Sigmoid colon (tissue), 7 donors: ENCODE results near the gene ABHD10. TPM values are rescaled to one million over a fixed set of nuclear protein-coding genes. Genes with fewer than 3 reads are reported as not detected.

Experiments used
- DNase-seq: peaks from one replicate; pipeline ENCODE4 v3.0.0-alpha.2; 2019
- H3K27ac ChIP-seq, 4 donors: fragments of 200-600 bp; sonication (generic); one replicate each; pipeline ENCODE4 v1.5.1; 2016 to 2019; ENCODE audit warnings: mild to moderate bottlenecking in 1 of 4
- H3K27me3 ChIP-seq, 3 donors: fragments of 200-600 bp; sonication (generic); one replicate each; pipeline ENCODE4 v1.5.1; 2019; ENCODE audit warnings: mild to moderate bottlenecking in 1 of 3
- H3K36me3 ChIP-seq, 4 donors: fragments of 200-600 bp; sonication (generic); one replicate each; pipeline ENCODE4 v1.5.1; 2016 to 2019
- H3K4me1 ChIP-seq, 4 donors: fragments of 200-600 bp; sonication (generic); one replicate each; pipeline ENCODE4 v1.5.1; 2017 to 2019
- H3K4me3 ChIP-seq, 4 donors: fragments of 200-600 bp; sonication (generic); one replicate each; pipeline ENCODE4 v1.5.1; 2017 to 2019; ENCODE audit warnings: mild to moderate bottlenecking in 2 of 4, moderate library complexity in 1 of 4
- H3K9me3 ChIP-seq, 4 donors: fragments of 200-600 bp in 3 of 4; sonication (generic) in 3 of 4; one replicate each; pipeline versions ENCODE4 v1.5.1 to v1.6.1; 2013 to 2019
- CTCF ChIP-seq, 4 experiments: fragments of 450-650 bp in 3 of 4; fragments of 200-600 bp in 1 of 4; IDR thresholded peaks; one replicate each; pipeline ENCODE4 v1.5.1; 2016 to 2019; ENCODE audit warnings: antibody characterized with exemption in 4 of 4, mild to moderate bottlenecking in 3 of 4, moderate library complexity in 2 of 4
- EP300 ChIP-seq, 4 donors: sonication (generic); formaldehyde crosslinking; IDR thresholded peaks; one replicate each; pipeline ENCODE4 v1.6.1; 2017; ENCODE audit warnings: antibody characterized with exemption in 4 of 4
- POLR2A ChIP-seq, 2 donors: fragments of 450-650 bp; IDR thresholded peaks; one replicate each; pipeline ENCODE4 v1.6.1; 2016; ENCODE audit warnings: antibody characterized with exemption in 2 of 2, mild to moderate bottlenecking in 2 of 2, moderate library complexity in 2 of 2
- POLR2AphosphoS5 ChIP-seq, 4 donors: sonication (generic); formaldehyde crosslinking; IDR thresholded peaks; one replicate each; pipeline ENCODE4 v1.6.1; 2017; ENCODE audit warnings: antibody characterized with exemption in 4 of 4
- WGBS, 2 donors: extraction: QIAGEN DNeasy Blood & Tissue Kit; methylation state at CpG; one replicate each; pipeline ENCODE4 v1.1.7; 2013; 5-methylcytosine and 5-hydroxymethylcytosine counted together
- intact Hi-C: fragments of 100-400 bp; cut with DNase I; formaldehyde crosslinking; loops from one replicate; pipeline ENCODE4 v1.15.1; 2023
- polyA plus RNA-seq, 3 donors: library from polyadenylated mRNA; stranded (reverse); fragments of 200-250 nt; gene quantifications; one replicate each; pipeline ENCODE4 v1.2.3, GENCODE V29; 2013
- total RNA-seq, 4 donors: library from RNA; depleted of rRNA; stranded (reverse); fragments of >200 nt; gene quantifications; one replicate each; pipeline ENCODE4 v1.1.0, GENCODE V29; 2016
- donor health status: healthy with polysubstance abuse.
- donor health status: Bipolar disorder and iron deficiency.
- donor health status: healthy.

Gene ABHD10
- total and polyA plus RNA-seq, 7 donors: 13.3 to 28.3 (median 18.3) TPM

DNA sequence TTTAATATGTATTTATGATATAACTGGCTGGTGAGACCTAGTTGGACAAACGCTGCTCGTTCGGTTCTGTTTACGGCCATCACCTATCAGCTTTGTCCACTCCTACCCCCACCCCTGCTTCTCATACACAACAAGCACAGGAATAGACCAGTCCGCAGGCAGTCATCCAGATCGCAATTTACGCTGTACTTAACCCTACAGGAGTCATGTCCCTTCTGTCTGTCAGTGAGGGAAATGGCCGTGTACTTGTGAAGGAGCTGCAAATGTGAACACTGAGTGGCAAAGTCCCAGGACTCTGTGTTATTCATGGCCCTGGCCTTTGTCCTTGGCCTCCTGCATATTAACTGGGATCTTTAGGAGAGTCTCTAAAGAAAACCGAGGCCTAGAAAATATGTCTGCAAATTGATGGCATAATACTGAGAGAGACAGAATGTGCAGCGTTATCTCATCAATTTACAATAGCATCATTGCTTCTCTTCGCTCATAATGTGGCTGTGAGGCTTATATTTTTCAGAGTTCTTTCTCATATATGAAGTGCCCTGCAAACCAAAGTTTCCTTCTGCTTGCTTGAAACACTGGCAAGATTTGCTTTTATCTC is 7.2 kb upstream of the ABHD10 start:
- WGBS, 2 donors: 84 to 88% methylated on average over 11 of the region's 11 CpGs
- Histone ChIP-seq H3K4me3 (no peak overlapping the region), H3K9me3 (no peaks in the 10 kb centered on the region), H3K4me1 (peaks cover 0 to 31% (median 18%) of the 10 kb centered on the region in 4 donors), H3K27ac (peak overlapping the region in 3 of 4 donors; percentile 10 to 33 (median 15)), H3K36me3 (peaks cover 0 to 58% (median 1%) of the 10 kb centered on the region in 4 donors), H3K27me3 (no peaks in the 10 kb centered on the region)
- no peak for DNase-seq
- intact Hi-C loops: no loop called here
- TF ChIP-seq POLR2AphosphoS5 (IDR thresholded peaks at IDR 0.05): peak in 1 of 4 donors; percentile 38
- no peak for TF ChIP-seq POLR2A (IDR thresholded peaks at IDR 0.05)

GRCh38 chr3:111972891-111973290 is 5.9 kb upstream of the ABHD10 start:
- WGBS, 2 donors: 52 to 80% methylated on average over 3 of the region's 3 CpGs
- Histone ChIP-seq H3K4me1 (peaks cover 0 to 19% (median 7%) of the 10 kb centered on the region in 4 donors), H3K9me3 (no peaks in the 10 kb centered on the region), H3K27me3 (no peaks in the 10 kb centered on the region), H3K36me3 (peaks cover 0 to 57% (median 1%) of the 10 kb centered on the region in 4 donors), H3K27ac (no peak overlapping the region), H3K4me3 (no peak overlapping the region)
- intact Hi-C loops: no loop called here
- no peak for TF ChIP-seq POLR2A (IDR thresholded peaks at IDR 0.05)
- TF ChIP-seq EP300 (IDR thresholded peaks at IDR 0.05): peak in 1 of 4 donors; percentile 1
- TF ChIP-seq CTCF (IDR thresholded peaks at IDR 0.05): no peak
- no peak for TF ChIP-seq POLR2AphosphoS5 (IDR thresholded peaks at IDR 0.05)
- DNase-seq: no peak

- intact Hi-C loops: no loop called here
- DNase-seq: no peak
- peaks cover 0 to 34% (median 1%) of the 10 kb centered on the region in 4 donors for H3K36me3 ChIP-seq
- H3K27ac ChIP-seq: no peak overlapping the region
- H3K9me3 ChIP-seq: no peaks in the 10 kb centered on the region
- peaks cover 0 to 17% (median 3%) of the 10 kb centered on the region in 4 donors for H3K4me1 ChIP-seq
- H3K27me3 ChIP-seq: no peaks in the 10 kb centered on the region
- H3K4me3 ChIP-seq: no peak overlapping the region
- 77 to 91% methylated on average over 2 of the region's 2 CpGs for WGBS, 2 donors
- no peak for TF ChIP-seq EP300 (IDR thresholded peaks at IDR 0.05)
- no peak for TF ChIP-seq POLR2A (IDR thresholded peaks at IDR 0.05)
- TF ChIP-seq POLR2AphosphoS5 (IDR thresholded peaks at IDR 0.05): no peak
- no peak for TF ChIP-seq CTCF (IDR thresholded peaks at IDR 0.05)
Observed at GRCh38 chr3:111975131-111975530, 3.7 kb upstream of the ABHD10 start.

DNA sequence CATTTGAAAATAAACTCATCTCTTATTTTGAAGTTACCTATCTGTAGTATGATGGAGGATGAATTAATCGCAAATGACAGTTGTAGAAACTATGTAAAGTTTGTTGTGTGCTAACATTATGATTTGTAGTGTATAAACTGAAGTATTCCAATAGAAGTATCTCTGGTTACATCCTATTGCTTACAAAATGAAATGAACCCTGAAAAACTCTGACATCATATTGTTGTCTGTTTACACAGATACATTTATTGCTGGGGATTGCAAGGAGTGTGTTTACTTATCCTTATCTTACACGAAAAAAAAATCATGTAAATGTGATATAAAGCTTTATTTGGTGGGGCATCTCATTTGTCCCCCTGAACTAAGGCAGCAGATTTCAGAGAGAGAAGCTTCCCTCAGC is 2.6 kb upstream of the ABHD10 start:
- Histone ChIP-seq H3K9me3 (no peaks in the 10 kb centered on the region), H3K27me3 (no peaks in the 10 kb centered on the region), H3K4me1 (peaks cover 0 to 21% (median 7%) of the 10 kb centered on the region in 4 donors), H3K36me3 (peaks cover 0 to 25% (median 1%) of the 10 kb centered on the region in 4 donors), H3K27ac (no peak overlapping the region), H3K4me3 (no peak overlapping the region)
- no peak for DNase-seq
- 53 to 78% methylated on average over 2 of the region's 2 CpGs for WGBS, 2 donors
- intact Hi-C loops: no loop called here
- TF ChIP-seq POLR2A (IDR thresholded peaks at IDR 0.05) (no peak), EP300 (IDR thresholded peaks at IDR 0.05) (no peak), CTCF (IDR thresholded peaks at IDR 0.05) (no peak), POLR2AphosphoS5 (IDR thresholded peaks at IDR 0.05) (no peak)

- H3K27ac ChIP-seq: peak overlapping the region; percentile 83 to 87 (median 86)
- H3K4me3 ChIP-seq: peak overlapping the region; percentile 68 to 81 (median 74)
- peaks cover 0 to 21% (median 7%) of the 10 kb centered on the region in 4 donors for H3K4me1 ChIP-seq
- TF ChIP-seq POLR2A (IDR thresholded peaks at IDR 0.05): no peak
- no peak for TF ChIP-seq CTCF (IDR thresholded peaks at IDR 0.05)
- TF ChIP-seq POLR2AphosphoS5 (IDR thresholded peaks at IDR 0.05): no peak
- TF ChIP-seq EP300 (IDR thresholded peaks at IDR 0.05): no peak
- peaks cover 0 to 6% (median 0%) of the 10 kb centered on the region in 4 donors for H3K36me3 ChIP-seq
- H3K27me3 ChIP-seq: no peaks in the 10 kb centered on the region
- WGBS, 2 donors: 17 to 18% methylated on average over 5 of the region's 5 CpGs
- intact Hi-C loops: no loop called here
- no peak for DNase-seq
- no peaks in the 10 kb centered on the region for H3K9me3 ChIP-seq
Observed at GRCh38 chr3:111979434-111980038, 710 bp downstream of the ABHD10 start.
